NCI-H2029 treated with DMSO at 0.1 percent for 48 hours (cell line): Measurements from ENCODE around the gene AQP12A.

Source experiments
- DNase-seq: peaks from one replicate; lab custom pipeline; 2025; lab: John Stamatoyannopoulos, UW

The AQP12A gene

DNA sequence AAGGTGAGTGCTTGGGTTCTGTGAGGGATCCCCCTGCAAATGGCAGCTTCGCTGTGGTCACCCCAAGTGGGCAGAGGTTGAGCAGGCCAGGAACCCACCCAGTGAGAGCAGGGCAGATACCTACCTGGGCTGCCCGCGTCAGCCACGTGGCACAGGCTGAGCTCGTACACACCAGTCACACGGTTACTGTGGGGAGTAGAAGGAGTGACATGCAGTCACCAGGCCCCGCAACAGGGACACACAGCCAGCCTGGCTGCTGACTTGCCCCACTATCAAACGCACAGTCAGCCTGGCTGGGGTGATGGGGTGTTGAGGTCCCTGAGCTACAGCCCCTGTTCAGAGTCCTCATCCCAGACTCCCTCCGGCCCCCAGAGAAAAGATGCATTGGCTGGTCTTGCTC, 32.2 kb downstream of the AQP12A start:
- DNase-seq: no peak

DNA sequence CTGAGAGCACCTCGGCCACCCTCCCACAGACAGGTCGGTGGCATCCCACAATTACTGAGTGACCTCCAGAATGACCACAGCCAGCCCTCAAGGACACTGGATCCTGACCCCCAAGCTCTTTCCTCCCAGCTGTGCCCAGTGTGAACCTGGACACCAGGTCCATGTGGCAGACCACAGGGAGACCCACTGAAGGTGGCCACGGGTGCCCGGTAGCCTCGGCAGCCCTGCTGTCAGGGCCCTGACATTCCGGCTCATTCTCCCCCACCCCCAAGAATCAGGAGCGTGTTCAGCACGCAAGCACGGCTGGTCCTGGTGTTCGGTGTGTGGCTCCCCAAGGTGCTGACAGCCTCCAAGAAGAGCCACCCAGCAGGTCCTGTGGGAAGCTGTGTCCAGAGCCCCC, 32.8 kb downstream of the AQP12A start:
- DNase-seq: no peak

DNA sequence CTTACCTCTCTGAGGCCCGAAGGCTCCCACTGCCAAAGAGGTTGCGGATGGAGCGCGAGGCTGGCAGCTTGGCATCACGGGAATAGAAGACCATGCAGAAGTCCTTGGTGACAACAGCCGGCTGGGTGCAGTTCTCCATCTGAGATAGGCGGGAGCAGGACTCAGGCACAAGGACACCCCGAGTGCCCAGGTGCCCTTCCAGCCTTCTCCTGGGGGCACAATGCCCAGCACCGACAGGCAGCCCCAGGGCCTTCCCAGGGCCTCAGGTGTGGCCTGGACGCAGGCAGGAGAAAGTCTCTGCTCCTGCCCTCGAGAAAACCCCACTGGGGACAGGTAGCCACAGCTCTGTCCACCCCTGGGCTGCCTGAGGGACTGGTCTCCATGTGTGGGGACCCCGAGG, 33.6 kb downstream of the AQP12A start:
- no peak for DNase-seq

DNA sequence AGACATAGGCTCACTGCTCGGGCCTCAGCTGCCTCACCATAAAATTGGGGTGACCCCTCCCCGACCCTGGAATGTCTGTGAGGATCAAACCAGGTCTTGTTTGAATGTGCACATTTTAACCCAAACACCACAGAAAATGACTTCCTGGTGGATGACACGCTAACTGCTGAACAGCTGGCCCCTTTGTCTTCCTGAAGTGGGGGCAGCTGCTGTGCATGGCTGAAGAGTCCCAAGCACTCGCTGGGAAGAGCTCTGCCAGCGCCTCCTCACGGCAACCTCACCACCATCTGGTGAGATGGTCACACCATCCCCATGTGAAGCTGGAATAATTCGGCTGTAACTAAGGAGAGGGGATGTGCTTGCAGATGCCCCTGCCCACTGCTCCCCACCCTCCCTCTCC, 34.0 kb downstream of the AQP12A start:
- peak; percentile 15 for DNase-seq

DNA sequence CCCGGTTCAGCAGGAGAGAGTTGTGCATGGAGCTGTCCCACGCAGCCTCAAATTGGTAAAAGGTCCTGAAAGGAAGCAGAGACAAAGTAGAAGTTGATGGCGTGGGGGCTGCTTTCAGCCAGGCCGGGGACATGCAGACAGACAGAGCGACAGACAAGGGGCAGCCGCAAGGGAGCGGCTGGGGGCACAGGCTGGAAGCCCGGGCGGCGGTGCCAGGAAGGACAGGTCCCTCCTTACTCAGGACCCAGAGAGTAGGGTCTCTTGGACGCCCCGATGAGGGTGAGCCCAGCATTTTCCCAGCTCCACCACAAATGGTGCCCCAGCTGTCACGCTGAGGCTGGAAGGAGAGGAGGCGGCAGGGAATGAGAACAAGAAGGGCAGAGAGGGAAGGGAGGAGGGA, 35.2 kb downstream of the AQP12A start:
- DNase-seq: no peak

DNA sequence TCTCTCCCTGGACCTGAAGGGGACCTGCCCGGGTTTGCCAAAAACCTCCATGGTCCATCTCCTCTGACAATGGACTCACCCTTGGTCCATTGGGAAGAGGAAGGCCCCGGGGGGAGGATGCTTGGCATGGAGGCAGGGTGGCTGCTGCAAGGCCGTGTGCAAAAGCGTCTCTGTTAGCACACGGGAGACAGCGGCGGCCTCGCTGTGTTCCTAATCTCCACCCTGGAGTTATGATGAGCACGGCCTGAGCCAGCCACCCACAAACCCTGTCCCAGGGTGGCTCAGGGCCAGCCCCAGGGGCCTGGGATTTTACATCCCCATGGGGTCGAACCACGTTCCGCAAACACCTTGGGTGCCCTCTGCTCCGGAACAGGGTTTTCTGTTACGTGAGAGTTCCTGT, 35.8 kb downstream of the AQP12A start:
- no peak for DNase-seq

DNA sequence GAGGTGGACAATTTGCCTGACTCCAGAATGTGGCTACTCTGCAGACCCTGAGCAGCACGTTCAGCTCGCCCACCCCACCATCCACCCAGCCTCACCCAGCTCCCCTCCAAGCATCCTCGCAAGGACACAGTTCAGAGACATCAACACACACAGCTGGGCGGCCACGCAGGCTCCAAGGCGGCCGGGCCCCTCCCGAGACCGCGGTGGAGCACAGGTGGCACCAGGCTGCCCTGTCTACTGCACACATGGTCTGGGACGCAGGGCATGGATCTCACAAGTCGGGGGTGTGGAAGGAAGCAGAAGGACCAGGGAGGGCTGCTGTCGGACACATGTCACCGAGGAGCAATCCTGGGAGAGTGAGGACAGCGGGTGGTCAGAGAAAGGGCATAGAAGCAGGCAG, 36.2 kb downstream of the AQP12A start:
- no peak for DNase-seq

DNA sequence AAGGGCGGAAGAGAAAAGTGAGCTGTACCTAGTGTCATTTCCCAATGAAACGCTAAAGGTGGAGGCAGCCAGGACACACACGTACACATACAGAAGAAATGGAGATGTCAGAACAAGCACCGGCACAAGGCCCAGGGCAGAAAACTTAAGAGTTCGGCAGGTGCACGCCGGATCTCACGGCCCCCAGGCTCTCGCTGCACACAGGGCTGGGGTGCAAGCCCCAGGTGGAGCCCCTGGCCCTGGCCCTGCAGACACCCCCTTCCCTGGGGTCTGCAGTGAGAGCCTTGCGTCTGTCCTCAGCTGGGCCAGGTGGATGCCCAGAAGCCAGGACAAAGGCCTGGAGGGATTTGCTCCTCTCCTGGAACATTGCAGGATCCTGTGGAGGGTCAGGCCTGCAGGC, 36.7 kb downstream of the AQP12A start:
- DNase-seq: no peak

DNA sequence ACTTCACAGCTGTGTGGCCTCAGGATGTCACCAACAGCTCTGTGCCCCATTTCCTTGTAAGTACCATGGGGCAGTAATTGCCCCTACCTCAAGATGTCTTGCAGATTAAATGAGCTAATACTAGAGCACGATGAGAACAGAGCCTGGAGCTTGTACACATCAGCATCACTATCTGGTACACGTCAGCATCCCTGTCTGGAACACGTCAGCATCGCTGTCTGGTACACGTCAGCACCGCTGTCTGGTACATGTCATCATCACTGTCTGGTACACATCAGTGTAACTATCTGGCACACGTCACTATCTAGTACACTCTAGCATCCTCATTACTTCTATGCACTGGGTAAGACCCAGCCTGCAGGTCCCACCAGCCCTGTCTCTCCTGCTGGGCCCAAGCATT, 37.2 kb downstream of the AQP12A start:
- DNase-seq: no peak

DNA sequence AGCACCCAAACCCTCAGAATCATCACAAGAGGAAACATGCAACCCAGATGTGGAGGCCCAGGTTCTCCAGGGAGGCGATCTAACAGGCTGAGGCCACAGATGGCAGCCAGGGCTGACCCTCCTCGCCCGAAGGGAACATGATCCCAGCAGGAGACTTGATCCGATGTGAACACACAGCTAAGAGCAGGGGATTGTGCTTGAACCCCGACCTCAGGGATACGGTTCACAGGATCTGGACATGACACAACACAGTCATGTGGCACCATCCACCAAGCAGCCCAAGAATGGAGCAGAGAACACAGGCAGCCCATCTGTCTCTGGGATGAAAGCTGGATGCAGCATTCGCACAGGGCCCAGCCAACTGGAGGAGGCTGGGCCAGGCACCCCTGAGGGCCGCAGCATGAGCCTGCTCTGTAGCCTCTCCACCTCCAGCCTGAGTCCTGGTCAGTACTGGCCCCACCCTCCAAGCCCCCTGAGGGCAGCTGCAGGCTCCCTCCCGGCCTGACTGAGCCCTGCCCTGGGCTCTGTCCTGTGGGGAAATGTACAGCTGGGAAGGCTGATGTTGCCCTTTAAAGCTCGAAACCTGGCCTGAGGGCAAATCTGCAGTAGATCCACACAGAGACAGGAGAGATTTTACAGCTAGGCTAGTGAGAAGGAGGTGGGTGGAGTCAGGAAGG, 39.0 kb downstream of the AQP12A start:
- no peak for DNase-seq

DNA sequence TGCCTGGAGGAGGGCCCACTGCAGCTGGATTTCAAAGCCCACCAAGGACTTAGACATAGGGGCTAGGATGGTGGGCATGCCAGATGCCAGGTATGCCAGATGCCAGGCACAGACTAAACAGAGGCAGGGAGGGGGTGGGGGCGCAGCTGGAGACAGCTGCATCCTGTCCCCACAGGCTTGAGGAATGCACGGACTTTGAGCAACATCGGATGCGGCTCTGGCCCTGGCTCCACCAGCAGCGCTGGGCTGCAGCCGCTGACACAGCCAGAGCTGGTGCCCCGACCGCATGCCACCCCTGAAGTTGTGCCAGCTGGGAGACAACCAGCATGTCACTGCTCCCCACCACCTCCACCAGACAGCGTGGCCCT, 39.5 kb downstream of the AQP12A start:
- no peak for DNase-seq

DNA sequence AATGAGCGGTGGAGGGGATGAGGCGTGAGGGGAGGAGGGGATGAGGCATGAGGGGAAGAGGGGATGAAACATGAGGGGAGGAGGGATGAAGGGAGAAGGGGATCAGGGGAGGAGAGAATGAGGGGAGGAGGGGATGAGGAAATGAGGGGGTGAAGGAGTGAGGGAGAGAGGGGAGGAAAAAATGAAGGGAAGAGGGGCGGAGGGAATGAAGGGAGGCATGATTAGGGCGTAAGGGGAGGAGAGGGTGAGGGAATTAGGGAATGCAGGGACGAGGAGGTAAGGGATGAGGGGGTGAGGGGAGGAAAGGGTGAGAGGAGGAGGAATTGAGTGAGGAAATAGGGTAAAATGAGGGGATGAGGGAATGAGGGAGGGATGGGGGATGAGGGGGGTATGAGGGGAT, 40.5 kb downstream of the AQP12A start:
- DNase-seq: no peak

DNA sequence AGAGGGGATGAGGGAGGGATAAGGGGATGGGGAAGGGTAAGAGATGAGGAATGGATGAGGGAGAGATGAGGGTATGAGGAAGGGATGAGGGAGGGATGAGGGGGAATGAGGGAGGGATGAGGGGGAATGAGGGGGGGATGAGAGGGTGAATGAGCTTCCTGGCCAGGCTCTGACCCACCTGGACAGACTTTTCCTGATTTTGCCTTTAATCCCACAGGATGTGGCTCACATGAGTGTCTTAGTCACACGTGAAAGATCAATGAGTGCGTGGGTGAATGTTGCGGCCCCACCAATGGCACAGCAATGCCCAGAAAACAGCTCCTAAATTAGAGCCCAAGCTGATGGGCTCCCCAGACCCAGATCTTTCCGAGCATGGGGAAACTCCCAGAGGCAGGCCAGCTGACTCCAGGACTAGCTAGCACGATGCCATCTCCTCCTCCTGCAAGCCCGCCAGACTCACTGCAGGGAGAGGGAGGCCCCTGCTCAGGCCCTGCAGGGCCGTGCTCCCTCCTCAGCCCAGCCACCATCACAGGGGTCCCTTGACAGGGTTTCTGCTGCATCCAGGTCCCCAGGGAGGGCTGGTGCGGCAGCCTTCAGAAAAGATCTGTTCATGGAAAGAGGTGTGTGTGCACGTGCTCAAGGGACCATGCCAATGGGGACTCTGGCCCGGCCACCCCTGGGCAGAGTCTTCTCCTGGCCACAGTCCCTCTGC, 41.4 kb downstream of the AQP12A start:
- DNase-seq: no peak

DNA sequence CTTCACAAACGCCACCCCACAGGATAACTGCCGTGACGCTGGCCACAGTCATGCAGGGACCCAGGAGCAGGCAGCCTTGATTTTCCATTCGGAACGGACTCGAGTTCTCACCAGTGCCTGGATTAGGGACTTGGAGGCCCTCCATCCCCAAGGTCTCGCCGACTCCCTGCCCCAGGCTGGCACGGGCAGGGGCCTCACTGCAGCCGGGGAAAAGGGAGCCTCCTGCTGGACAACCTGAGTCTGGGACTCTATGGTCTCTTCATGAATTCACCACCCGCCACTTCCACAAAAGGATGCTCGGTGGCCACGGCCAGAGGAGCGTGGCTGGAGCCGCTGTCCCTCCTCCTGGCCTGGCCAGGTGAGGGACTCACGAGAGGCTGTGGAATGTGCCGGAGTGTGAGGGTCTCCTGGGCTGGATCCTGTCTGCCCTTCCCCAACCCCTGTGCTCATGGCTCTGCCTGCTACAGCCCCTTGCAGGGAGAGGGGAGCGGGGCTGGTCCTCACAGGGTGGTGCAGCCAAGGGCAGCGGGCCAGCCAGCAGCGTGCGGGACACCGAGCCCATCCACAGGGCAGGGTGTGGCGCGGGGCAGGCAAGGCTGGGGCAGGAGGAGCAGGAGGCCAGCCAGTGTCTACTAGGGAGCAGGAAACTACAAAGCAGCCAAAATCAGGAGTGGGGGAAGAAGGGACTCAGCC, 42.3 kb downstream of the AQP12A start:
- DNase-seq: no peak

DNA sequence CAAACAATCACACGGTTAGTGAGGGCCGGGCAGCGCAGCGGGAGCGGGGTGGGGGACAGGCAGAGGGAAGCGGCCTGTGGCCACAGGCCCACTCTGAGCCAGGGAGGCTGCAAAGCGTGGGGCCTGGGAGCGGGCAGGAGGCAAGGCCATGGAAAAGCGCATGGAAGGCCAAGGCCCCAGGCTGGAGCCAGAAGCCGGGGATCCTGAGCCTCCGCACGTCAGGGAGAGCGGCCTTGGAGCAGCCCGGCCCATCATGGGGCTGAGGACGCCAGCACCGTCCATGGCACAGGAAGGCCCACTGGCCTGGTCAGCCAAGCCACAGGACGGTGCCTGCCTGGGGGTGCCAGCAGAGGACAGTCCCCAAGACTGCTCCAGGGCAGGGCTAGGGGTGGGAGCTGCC, 43.1 kb downstream of the AQP12A start:
- DNase-seq: no peak

DNA sequence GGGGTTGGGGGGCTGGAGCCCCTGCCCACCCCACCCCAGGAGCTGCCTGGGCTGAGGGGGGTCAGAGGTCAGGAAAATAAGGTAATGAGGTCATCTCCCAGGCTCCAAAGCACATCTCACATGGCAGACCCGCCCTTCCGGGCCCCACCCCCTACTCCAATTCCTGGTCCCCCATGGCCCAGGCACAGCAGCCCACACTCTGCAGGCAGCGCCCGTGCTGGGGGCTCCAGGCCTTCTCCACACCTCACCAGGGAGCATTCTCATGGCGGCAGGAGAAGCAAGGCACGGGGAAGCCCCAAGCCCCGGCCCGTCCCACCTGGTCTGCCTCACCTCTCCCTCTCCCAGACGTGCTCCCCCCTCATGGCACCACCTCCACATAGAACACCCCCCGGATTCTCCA, 43.8 kb downstream of the AQP12A start:
- DNase-seq: no peak

DNA sequence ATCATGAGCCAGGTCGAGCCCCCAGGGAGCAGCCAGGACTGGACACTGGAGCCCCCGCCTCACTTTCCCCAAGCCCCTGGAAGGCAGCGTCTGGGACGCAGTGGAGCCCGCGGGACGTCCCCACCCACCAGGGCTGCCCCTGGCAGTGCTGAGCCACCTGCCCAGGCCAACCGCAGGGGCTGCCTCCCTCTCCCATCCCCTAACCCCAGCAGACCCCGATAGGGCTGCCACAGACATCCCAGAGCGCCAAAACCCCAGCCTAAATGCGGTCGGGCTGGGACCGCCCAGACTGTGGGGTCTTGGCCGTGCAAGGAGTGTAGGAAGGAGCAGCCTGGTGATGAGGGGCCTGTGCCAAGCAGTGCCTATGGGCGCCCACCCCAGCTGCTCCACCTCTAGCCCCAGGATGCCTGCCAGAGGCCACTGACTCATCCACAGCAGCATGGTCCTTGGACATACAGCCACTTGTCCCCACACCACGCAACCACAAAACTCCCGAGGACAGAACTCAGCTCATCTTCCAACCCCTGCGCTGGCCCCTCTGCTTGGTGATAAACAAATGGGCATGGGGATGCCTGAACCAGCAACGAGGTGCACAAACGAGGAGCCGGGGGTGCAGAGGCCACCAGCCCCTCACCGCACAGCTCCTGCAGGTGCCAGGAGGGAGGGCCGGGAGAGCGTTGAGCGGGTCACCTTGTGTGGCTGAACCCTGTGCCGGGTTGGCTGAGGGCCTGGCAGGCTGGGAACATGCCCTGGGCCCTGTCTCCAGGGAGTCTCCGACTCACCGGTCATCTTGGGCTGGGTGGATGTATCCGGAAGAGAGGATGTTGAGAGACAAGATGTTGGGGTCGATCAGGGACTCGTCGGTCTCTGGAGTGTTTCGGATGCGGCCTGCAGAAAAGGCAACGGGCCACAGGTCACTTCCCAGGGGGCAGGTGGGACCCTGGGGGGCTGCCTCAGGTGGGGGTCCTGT, 44.9 kb downstream of the AQP12A start:
- no peak for DNase-seq

DNA sequence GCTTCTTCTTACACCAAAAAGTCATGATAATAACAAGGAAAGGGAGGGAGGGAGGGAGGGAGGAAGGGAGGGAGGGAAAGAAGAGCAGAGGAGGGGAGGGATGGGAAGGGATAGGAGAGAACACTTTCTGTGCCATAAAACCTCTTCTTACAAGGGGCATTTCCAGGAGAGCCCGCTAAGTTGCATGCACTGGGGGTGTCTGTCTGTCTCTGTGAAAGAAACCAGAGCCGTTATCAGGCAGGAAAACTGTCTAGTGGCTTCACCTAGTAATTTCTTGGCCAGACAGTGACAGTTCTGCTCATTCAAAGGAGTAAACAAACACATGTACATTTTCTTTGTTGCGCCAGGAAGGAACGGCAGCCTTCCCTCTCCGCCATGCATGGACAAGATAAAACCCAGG, 45.8 kb downstream of the AQP12A start:
- DNase-seq: no peak

DNA sequence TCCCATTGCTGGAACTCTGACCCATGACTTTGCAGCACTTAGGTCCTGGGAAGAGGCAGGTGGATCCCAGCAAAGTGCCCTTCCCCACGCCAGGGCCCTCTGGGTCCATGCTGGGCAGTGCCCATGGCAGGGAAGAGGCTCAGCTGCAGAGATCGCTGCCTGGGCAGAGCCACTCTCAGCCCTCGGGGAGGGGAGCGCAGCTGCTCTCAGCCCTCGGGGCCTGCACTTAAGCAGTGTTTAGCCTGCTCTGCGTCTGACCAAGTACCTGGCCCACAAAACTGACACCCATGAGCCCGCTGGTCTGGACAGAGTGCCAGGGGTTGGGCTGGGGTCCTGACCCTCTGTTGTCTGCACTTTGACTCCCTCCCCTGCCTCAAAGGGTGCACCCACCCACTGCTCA, 46.3 kb downstream of the AQP12A start:
- DNase-seq: no peak

DNA sequence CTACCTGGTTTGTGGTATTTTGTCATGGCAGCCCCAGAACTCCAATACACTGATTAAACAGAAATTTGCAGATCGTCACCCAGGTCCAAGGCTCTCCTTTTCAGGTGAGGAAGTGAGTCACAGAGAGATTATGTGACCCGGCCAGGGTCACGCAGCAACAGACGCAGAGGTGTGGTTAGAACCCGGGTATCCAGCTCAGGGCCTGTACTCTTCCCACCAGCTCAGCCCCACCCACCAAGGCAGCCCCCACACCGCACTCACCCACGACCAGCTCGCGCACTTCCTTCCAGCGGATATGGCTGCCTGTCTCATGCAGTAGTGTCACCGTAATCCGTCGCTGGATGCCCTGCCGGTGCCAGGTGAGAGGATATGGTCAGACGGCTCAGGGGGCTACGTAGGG, 48.1 kb downstream of the AQP12A start:
- DNase-seq: no peak

DNA sequence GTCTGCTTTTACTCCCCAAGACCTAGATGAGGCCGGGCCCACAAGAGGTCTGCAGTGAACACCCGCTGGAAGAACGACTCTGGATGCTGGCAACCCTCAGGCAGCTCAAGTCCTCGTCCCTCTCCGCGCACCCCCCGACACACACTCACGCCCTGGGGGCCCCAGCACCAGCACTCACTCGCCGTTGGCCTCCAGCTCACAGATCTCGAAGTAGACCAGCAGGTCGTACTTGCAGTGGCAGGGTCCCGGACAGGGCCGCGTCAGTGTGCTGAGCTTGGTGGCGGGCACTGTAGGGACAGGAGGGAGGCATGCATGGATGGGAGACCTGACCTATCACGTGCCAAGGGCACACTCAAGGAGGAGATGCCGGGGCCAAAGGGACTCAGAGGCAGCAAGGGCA, 49.4 kb downstream of the AQP12A start:
- DNase-seq: no peak

DNA sequence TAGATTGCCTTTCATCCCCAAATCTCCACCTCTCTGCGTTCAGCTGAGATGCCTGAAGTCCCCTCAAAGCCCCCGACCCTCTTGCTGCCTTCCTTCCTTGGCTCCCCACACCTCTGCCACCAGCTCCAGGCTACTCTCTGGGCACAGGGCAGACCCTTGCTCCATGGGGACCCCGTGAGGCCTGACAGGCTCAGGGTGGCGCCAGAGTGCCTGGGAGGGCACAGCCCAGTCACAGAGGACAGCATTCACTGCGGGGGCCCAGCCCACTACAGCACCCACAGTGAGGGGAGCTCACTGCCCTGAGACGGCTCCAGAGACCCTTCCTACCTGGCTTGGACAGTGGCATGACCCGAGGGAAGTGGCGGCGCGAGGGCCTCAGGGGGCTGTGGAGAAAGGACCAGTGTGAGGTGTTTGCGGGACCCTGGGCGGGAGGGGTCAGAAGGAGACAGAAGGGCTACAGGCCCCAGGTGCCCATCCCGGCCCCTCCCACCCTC, 51.0 kb downstream of the AQP12A start:
- DNase-seq: no peak
